Skin of body (tissue), 1 donor: ENCODE results near the gene MARF1. TPM values are rescaled to one million over a fixed set of nuclear protein-coding genes. Genes with fewer than 3 reads are reported as not detected.

Experiments used
- total RNA-seq: library from RNA; depleted of rRNA; stranded (reverse); fragments of >200 nt; gene quantifications from one replicate; pipeline ENCODE4 v1.2.3, GENCODE V29; 2014

MARF1 gene
- total RNA-seq, 1 donor from 2014 or later, result 31.5 TPM

Other genes with a start within 250 kb of the MARF1 start
- gene MPV17L, start 247.4 kb downstream of the MARF1 start, total RNA-seq, result 3.9 TPM
- 26.4 TPM for gene BMERB1, start 208.6 kb downstream of the MARF1 start, total RNA-seq
- 34.4 TPM for gene NDE1, start 7.1 kb upstream of the MARF1 start, total RNA-seq
- gene MYH11, start 213.9 kb upstream of the MARF1 start, total RNA-seq, result 23.3 TPM
- gene CEP20, start 245.4 kb upstream of the MARF1 start, total RNA-seq, result 34.7 TPM